HepG2 (cell line): ENCODE data around the gene TXNL4A. TPM values are rescaled to one million over a fixed set of nuclear protein-coding genes. Genes with fewer than 3 reads are reported as not detected.

Experiments used
- GABPB1 ChIP-seq: IDR thresholded peaks from 2 replicates; pipeline ENCODE4 v1.6.1; 2016; ENCODE audit warnings: mild to moderate bottlenecking, missing genetic modification reagents, moderate library complexity, missing compliant biosample characterization
- HIVEP1 ChIP-seq: sonication (generic); formaldehyde crosslinking; IDR thresholded peaks from 2 replicates; pipeline ENCODE4 v1.4.0; 2020; ENCODE audit warnings: mild to moderate bottlenecking, missing genetic modification reagents
- NR0B2 ChIP-seq: sonication (generic); formaldehyde crosslinking; IDR thresholded peaks from 2 replicates; pipeline ENCODE4 v1.4.0; 2020; ENCODE audit warnings: mild to moderate bottlenecking, missing genetic modification reagents
- POLR2AphosphoS5 ChIP-seq: IDR thresholded peaks from 2 replicates; pipeline ENCODE4 v1.6.1; 2012; ENCODE audit warnings: low read depth, low read length
- RXRA ChIP-seq: sonication (generic); formaldehyde crosslinking; IDR thresholded peaks from 2 replicates; pipeline ENCODE4 v1.5.1; 2020; ENCODE audit warnings: missing genetic modification reagents
- SAFB2 ChIP-seq: sonication (generic); formaldehyde crosslinking; IDR thresholded peaks from 2 replicates; pipeline ENCODE4 v1.5.1; 2020; ENCODE audit warnings: missing genetic modification reagents, low read depth, mild to moderate bottlenecking, borderline replicate concordance
- TEF ChIP-seq: sonication (generic); formaldehyde crosslinking; IDR thresholded peaks from 2 replicates; pipeline ENCODE4 v1.5.0; 2020; ENCODE audit warnings: missing genetic modification reagents
- TERF1 ChIP-seq: sonication (generic); formaldehyde crosslinking; IDR thresholded peaks from 2 replicates; pipeline ENCODE4 v1.8.0; 2022; ENCODE audit warnings: mild to moderate bottlenecking, missing genetic modification reagents, moderate library complexity
- ZBED4 ChIP-seq: sonication (generic); formaldehyde crosslinking; IDR thresholded peaks from 2 replicates; pipeline ENCODE4 v1.4.0; 2020; ENCODE audit warnings: missing genetic modification reagents, borderline replicate concordance
- ZBTB33 ChIP-seq: sonication (generic); formaldehyde crosslinking; IDR thresholded peaks from 2 replicates; pipeline ENCODE4 v1.4.0; 2020; ENCODE audit warnings: missing genetic modification reagents
- ZBTB42 ChIP-seq: sonication (generic); formaldehyde crosslinking; IDR thresholded peaks from 2 replicates; pipeline ENCODE4 v1.5.0; 2020; ENCODE audit warnings: mild to moderate bottlenecking, missing genetic modification reagents
- ZNF296 ChIP-seq: sonication (generic); formaldehyde crosslinking; conservative IDR thresholded peaks from 2 replicates; pipeline ENCODE4 v1.5.0; 2020; ENCODE audit warnings: mild to moderate bottlenecking, missing genetic modification reagents
- ZNF329 ChIP-seq: sonication (generic); formaldehyde crosslinking; IDR thresholded peaks from 2 replicates; pipeline ENCODE4 v1.9.0; 2021; ENCODE audit warnings: low read depth, mild to moderate bottlenecking, missing genetic modification reagents
- ZNF790 ChIP-seq: sonication (generic); formaldehyde crosslinking; IDR thresholded peaks from 2 replicates; pipeline ENCODE4 v1.8.0; 2022; ENCODE audit warnings: missing genetic modification reagents, mild to moderate bottlenecking, borderline replicate concordance
- ZNF800 ChIP-seq: sonication (generic); formaldehyde crosslinking; IDR thresholded peaks from 2 replicates; pipeline ENCODE4 v1.4.0; 2020; ENCODE audit warnings: missing genetic modification reagents
- ZSCAN20 ChIP-seq: sonication (generic); formaldehyde crosslinking; IDR thresholded peaks from 2 replicates; pipeline ENCODE4 v1.4.0; 2020; ENCODE audit warnings: missing genetic modification reagents, mild to moderate bottlenecking, borderline replicate concordance
- ZSCAN22 ChIP-seq: sonication (generic); formaldehyde crosslinking; IDR thresholded peaks from 2 replicates; pipeline ENCODE4 v1.4.0; 2020; ENCODE audit warnings: mild to moderate bottlenecking, missing genetic modification reagents
- polyA plus RNA-seq, 8 experiments: library from polyadenylated mRNA; depleted of rRNA in 3 of 8; stranded (reverse) in 7 of 8; unstranded in 1 of 8; fragments of >200 nt; fragmentation: Illumina TruSeq in 4 of 8; extraction: Trizol in 4 of 8; gene quantifications; 2 replicates each; pipeline versions ENCODE4 v1.2.1 to v1.2.3, GENCODE V29; 2011 to 2016; ENCODE audit warnings: low read depth in 4 of 8, missing spikeins in 1 of 8, mixed read lengths in 1 of 8; ENCODE audit not compliant: insufficient read depth in 1 of 8
- total RNA-seq, 5 experiments: library from RNA; depleted of rRNA; stranded (reverse); fragments of >200 nt; fragmentation: Illumina TruSeq; extraction: Trizol; gene quantifications; 2 replicates each; pipeline ENCODE4 v1.2.3, GENCODE V29; 2016; ENCODE audit warnings: low read depth in 1 of 5

TXNL4A gene
- total and polyA plus RNA-seq, 2 of the 13 experiments (the other 11 are each of a cell fraction or from before 2014, with no cell fraction given) = 172 to 202 TPM

GRCh38 chr18:80034068-80034851, 45.9 kb upstream of the TXNL4A start, which contains the start of gene RBFA (continued):
- no peak; the same call in 1 of the 2 replicates for TF ChIP-seq ZBED4 (CRISPR knock-in tag)
- TF ChIP-seq SAFB2 (CRISPR knock-in tag) = peak; percentile 83; the same call in 1 of the 2 replicates
- peak; percentile 74 for TF ChIP-seq HIVEP1
- TF ChIP-seq ZSCAN20 (CRISPR knock-in tag) = no peak; the same call in 1 of the 2 replicates
- 0 out of 2 replicates have a peak, but pooled peaks have one; percentile 15 for TF ChIP-seq TERF1
- peak; percentile 92 for TF ChIP-seq ZNF800
- TF ChIP-seq ZNF790 (CRISPR knock-in tag) = no peak
- peak; percentile 56; the same call in 1 of the 2 replicates for TF ChIP-seq GABPB1 (CRISPR knock-in tag)
- TF ChIP-seq POLR2AphosphoS5 = peak; percentile 81
- no peak for TF ChIP-seq RXRA (CRISPR knock-in tag)
- TF ChIP-seq NR0B2 (CRISPR knock-in tag) = peak; percentile 97
- peak; percentile 77 for TF ChIP-seq ZSCAN22 (CRISPR knock-in tag)
- TF ChIP-seq TEF = 0 out of 2 replicates have a peak, but pooled peaks have one; percentile 22
- 0 out of 2 replicates have a peak, but pooled peaks have one; percentile 44 for TF ChIP-seq ZBTB33 (CRISPR knock-in tag)
- TF ChIP-seq ZBTB42 = peak; percentile 80; the same call in 1 of the 2 replicates
- TF ChIP-seq ZNF296 (CRISPR knock-in tag) = no peak
- no peak; the same call in 1 of the 2 replicates for TF ChIP-seq ZNF329 (CRISPR knock-in tag)
